ENCODE measurements around the gene CCZ1B.
"Not testable (repeated sequence)": the region's sequence is repeated elsewhere in the genome, so short reads cannot be mapped to it uniquely, and the experiment has no call there.

CCZ1B gene

GRCh38 chr7:6749335-6749734 lies 76.7 kb downstream of the CCZ1B start:
- not testable (repeated sequence) for FAIRE-seq; DNase-seq (ENCODE audit: low spot score)

Measured in urothelium cell line (cell line).